HL-60/S4 (cell line): ENCODE data around the gene RFX3.
"Not testable (repeated sequence)": the region's sequence is repeated elsewhere in the genome, so short reads cannot be mapped to it uniquely, and the experiment has no call there.

Source experiments
- in situ Hi-C: fragments of 300-500 bp; cut with MboI; formaldehyde crosslinking; loops from 2 replicates; pipeline ENCODE4 v1.14.3; 2022; ENCODE audit warnings: low sequenced_read_pairs

The RFX3 gene

DNA sequence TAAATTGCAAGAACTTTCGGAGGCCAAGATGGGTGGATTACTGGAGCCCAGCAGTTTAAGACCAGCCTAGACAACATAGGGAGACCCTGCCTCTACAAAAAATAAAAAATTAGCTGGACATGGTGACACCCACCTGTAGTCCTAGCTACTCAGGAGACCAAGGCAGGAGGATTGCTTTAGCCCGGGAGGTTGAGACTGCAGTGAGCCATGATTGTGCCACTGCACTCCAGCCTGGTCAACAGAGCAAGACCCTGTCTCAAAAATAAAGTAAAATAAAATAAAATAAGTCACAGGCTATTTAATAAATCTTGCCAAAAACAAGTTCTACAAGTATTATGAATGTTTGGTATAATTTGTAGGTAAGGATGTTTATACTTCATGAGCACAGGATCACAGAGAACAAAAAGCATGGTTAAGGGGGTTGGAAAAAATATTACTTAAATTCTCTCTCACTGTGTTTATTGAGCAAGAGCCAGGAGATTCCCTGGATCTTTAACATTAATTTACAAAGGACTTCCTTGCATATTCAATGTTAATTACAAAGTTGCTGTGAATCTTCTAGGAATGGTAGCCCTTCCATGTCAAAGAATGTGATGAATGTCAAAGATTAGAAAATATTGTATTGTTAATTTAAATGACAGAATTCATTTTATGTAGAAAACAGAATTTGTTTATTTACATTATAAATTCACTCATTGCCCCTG lies 164.0 kb downstream of the RFX3 start:
- in situ Hi-C loops, result no loop called here

DNA sequence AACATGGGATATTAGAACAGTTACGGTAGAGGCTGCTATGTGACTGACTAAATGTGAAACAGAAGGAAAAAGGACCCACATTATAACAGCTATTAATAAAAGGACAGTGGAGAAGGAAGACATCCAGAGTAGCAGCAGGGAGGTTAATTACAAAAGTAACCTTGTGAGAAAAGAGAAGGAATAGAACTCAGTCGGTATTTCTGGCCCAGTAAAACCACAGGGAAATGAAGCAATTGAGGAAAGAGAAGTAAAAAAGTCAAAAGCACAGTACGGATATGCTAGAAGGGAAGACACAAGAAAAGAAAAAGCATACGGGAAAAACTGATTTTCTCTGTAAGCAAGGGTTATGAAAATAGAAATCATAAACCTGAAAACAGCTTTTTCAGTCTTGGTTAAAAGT lies 164.7 kb downstream of the RFX3 start:
- in situ Hi-C loops, result no loop called here

DNA sequence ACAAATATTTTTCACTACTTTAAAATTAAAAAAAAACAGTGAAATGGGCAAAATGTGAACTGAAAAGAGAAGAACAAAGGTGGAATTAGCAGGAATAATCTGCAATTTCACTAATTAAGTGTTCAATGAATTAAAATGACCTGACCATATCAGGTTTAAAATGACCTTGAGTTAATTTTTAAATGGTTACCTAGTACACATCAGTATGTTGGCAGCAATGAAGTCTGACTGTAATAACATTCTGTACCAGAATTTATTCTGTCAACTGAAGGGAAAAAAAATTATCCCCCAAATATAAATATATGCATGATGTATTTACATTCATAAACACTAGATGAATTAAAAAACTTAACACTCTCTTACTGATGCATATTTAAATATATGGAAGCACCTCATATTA lies 165.6 kb downstream of the RFX3 start:
- in situ Hi-C loops, result no loop called here

DNA sequence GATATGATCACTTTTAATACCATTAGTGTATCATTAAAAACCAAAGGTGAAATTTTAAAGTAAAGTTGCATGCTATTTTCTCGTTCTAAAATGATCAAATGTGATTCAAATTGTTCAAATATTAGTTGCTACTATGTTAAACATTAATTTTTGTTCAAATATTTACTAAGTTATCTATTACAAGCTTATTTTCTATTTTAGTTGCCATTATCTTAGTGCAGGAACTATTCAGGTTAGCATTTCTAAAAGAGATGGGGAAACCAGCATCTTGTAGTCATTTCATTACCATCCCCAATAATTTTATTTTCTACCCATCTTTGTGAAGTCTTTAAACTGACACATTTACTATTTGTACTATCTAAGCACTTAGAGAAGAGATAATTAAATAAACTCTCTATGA lies 166.0 kb downstream of the RFX3 start:
- in situ Hi-C loops, result no loop called here

DNA sequence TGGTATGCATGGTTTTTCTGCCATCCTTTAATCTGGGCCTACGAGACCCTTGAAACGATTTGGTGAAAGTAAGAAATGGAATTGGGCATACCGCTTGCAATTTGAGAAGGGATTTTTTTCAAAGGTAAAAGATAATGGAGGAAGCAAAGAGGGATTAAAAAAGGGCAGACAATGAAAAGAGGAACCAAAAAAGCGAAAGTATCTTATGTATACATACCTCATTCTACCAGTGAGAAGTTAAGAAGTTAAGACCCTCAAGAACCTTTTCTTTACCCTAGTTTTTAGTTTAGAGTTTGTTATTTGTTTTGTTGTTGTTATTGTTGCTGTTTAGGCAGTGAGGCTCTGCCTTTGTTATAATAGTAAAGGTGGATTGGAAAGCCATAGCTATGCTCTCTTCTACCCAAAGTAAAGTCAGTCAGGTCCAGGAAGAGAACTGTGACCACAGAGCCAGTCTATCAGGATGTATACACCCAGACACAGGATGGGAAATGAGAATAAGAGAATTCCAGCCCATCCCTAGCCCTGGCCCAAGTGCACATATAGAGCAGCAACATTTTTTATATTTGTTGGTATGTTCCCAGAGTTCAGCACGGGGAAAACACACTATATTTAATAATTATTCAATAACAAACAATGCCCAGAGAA lies 166.6 kb downstream of the RFX3 start:
- in situ Hi-C loops, result no loop called here

DNA sequence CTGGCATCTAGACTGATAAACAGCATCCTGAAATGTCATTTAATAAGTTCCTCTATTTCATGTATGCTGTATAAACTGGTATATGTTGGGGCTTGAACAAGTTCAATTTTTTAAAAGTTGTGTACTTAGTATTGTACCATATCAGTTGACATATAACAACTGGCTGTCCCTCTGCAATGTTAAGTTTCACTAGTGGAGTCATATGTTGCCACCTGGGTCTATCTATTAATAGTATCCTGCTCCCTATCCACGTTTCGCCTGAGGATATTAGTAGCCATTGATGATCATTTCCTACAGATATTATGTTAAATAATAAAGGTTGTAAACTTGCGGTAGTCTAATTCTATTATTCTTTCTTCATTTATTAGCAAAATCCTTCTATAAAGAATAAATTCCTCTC lies 177.6 kb downstream of the RFX3 start:
- in situ Hi-C loops, result no loop called here

DNA sequence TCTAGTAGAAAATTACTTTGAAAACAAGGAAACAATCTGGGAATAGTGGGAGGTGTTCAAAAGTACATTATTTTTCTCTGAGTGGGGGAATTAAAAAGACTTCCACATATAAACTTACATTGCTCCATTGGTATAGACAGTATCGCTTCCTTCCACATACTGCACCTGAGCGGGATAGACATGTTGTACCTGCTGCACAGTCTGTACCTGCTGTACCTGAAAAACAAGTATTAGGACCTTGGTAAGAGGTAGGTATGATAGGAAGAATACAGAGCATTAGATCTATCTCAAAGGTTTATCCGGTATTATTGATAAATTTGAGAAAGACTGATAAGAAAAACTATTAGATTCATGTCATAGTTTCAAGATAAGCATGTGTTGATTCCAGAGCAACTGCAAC lies 179.3 kb downstream of the RFX3 start:
- in situ Hi-C loops, result no loop called here

DNA sequence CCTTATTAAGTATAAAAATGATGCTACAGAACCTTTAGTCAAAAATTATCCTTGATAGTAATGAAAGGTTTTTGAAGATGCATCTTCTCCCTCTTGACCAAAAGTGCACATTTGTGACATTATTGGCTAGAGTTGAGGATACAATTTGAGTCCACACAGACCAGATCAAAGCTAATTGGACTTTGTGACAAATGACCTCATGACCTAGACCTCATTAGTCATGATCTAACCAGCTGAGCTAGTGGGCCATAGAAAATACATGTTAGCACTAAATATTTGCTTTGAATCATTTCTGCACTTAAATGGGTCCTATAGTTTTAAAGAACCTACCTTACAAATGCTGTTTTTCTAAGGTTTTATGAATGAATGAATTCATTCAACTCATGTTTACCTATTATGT lies 182.1 kb downstream of the RFX3 start:
- in situ Hi-C loops, result no loop called here

DNA sequence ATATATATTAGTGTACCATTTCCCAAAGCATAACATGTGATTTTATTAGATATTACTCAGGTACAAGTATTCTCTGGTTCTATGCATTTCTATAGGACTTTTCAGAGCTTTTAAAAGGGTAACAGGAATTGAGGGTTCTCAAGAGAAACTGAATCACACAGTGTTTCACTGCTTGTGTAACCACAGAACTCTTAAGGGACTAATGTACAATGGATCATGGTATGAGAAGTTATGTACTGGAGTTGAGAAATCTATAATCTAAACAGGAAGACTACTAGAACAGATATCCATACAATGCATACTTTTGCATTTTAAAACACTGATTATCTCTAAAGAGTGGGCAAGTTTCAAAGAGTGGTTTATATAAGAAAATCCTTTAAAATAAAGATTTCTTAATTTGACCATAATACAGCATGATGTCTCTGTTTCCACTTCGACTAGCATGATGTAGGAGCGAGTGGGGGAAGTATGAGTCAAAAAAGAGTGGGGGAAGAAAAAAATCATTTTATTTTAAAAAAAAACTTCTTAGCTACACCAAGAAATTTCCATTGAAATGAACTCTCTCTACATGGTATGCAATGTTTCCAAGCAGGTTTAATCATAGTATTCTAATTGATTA lies 183.5 kb downstream of the RFX3 start:
- in situ Hi-C loops, result no loop called here

DNA sequence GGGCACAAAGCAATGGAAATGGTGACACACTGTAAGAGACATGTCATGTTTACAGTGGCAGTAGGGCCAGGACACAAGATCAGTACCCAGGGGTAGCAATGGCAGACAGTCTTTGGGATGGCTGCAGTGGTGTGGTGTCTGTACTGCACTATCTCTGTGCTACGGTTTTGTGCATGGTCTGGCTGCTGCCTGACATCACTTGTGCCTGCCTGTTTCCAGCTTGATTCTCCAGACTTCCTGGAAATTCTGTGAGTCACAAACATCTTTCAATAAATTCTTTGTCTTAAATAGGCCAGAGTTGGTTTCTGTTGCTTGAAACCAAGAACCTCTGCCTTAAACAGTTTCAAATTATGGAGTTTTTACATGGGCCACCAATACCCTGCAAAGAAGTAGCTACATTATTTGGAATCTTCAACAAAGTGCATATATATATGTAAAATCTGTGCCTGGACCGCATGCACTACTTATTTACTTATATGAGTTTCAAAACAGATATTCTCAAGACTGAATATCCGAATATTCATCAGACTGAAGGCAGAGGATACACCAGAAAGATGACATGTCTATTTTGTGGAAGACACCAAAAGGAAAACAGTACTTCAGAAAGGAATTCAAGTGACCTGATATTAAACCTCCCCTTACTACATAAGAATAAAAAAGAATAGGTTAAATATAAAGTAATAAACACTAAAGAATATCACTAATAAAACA lies 188.1 kb downstream of the RFX3 start:
- in situ Hi-C loops, result no loop called here

DNA sequence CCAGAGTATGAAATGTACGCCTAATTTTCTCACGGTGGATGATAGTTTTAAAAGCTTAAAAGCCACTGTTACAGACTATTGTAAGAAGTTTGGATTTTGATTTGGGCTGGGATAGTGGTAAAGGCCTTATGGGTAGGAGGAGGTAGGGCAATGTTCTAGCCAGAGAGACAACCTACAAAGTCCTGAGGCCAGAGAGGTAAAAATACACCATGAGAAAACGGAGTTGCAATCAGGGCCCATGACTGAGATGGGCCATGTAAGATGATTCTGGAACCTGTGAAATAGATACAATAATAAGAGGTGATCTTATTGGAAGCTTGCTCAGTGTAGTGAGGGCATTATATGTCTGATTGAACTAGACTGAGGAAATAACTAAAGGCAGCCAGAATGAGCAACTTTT lies 188.8 kb downstream of the RFX3 start:
- in situ Hi-C loops, result no loop called here

DNA sequence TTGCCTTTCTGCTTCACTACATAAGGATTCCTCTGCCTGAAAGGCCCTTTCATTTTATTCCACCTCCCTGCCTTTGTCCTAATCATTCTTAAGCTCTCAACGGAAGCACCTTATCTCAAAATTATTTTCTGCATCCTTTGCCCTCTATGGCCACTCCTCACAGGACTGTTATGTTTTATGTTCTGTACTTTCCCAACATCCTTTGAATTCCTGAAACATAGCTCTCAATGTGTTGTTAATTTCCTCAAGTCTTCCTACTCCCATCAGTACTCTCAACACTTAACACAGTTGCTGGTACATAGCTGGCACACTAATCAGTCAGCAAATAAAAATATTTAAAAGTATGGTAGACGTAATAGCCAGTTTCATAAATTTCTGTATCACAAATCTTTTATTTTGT lies 193.0 kb downstream of the RFX3 start:
- in situ Hi-C loops, result no loop called here

DNA sequence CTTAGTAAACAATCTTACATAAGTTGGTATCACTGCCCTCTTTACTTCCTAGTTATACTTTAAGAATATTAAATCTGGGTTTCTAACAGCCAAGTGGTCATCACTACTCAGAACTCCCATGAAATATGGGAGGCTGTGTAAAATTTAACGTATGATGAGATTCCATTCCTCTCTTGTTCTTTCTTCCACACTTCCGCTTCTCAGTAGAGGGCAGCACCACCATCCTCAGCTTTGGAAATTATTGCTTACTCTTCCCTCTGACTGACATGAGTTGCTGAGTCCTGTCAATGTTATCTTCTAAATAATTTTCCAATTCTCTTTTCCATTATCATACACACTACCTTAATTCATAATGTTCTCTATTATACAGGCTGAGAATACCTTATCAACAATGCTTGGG lies 194.0 kb downstream of the RFX3 start:
- in situ Hi-C loops, result no loop called here

DNA sequence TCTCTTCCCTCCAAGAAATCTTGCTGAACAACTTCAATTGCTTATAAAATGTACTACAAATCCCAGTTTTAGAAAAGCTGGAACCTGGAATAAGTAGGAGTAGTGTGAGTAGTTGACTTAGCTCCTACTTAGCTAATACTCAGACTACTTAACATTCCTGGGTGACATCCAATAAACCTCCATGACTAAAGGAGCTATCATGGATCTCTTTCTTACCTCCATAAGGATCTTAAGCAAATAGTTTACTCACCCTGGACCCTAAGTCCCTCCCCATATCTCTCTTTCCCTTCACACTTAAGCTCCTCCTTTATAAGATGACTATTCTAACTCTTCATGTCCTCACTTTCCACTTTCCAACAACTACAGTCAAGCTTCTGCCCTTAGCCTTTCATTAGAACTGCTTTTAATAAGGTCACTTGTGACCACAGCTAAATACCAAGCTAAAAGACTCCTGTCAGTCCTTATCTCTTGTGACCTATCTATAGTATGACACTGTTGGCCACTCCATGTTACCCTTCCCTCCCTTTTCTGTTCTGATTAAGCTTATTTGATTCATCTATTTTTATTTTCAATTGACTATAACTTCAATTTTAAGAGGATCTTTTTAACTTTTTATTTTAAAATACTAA lies 194.9 kb downstream of the RFX3 start:
- in situ Hi-C loops, result no loop called here

DNA sequence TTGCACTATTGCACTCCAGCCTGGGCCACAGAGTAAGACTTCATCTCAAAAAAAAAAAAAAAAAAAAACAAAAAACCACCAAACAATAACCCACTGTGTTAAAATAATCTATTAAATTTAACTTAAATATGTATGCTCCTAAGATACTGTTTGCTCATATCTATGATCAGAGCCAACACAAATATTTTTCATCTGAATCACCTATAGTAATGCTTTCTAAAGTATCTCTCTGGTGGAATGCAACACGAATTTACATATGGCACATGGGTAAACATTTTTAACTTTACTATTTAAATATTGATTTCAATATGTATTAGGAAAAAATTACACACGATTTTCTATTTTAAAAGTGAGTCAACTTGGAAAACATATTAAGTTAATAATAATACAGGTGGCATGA lies 196.4 kb downstream of the RFX3 start:
- in situ Hi-C loops, result no loop called here

DNA sequence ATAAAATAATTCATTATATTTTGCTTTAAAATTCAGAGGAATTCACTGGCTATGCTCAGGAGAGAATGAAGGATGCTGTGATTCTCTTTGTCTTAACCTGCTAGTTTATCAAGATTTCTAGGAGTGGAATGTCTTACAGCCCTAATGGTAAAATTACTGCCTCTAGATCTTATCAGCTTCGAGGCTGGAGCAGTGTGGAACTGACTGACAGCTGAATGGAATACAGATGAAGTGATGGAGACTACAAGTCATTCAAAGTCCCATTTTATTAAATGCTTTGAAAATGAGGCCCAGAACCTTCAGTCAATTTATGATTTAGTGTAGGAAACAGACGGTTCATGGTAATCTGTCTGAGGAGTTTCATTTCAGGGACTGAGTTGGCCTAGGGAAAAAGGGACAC lies 202.1 kb downstream of the RFX3 start:
- in situ Hi-C loops, result no loop called here

DNA sequence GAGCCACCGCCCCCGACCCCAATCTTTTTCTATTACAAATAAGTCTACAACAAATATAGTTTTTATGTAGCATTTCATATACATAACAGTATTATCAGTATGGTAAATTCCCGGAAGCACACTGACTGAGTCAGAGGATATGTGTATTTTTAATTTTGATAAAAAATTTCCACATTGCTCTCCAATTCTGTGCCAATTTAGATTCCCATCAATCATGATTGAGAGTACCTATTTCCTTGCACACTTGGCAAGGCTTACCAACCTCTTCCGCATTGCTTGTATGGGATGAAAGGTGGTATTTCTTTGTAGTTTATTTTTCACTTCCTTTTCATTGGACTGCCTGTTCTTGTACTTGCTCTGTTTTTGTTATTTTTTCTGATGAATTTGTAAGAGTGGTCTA lies 204.6 kb downstream of the RFX3 start:
- in situ Hi-C loops, result no loop called here

DNA sequence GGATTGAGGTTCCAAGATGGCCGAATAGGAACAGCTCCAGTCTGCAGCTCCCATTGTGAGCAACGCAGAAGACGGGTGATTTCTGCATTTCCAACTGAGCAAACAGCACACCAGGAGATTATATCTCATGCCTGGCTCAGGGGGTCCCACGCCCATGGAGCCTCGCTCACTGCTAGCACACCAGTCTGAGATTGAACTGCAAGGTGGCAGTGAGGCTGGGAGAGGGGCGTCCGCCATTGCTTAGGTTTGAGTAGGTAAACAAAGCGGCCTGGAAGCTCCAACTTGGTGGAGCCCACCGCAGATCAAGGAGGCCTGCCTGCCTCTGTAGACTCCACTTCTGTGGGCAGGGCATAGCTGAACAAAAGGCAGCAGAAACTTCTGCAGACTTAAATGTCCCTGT lies 213.2 kb downstream of the RFX3 start:
- in situ Hi-C loops, result not testable (repeated sequence)

DNA sequence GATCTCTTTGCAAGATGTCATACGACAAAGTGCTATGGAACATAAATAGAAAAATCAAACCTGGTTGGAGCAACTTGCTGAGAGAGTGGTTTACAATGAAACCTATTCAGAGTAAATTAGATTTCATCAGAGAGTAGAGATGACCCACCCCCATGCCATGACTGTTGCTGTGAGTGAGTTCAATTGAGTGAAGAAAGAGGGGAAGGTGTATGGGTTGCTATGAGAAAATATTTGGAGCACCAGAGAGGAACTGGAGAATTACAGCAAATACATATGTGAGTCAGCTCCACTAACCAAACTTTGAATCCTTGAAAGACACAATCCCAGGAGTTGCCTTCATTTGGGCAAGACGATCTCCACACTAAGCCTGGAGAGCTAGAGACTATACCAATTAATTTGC lies 217.2 kb downstream of the RFX3 start:
- in situ Hi-C loops, result no loop called here

DNA sequence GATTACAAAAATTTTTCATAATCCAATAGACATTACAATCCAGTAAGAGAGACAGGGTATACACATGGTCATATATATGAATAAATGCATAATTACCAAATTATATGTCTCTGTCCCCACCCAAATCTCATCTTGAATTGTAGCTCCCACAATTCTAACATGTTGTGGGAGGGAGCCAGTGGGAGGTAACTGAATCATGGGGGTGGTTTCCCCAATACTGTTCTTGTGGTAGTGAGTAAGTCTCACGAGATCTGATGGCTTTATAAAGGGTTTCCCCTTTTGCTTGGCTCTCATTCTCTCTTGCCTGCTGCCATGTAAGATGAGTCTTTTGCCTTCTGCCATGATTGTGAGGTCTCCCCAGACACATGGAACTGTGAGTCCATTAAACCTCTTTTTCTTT lies 221.4 kb downstream of the RFX3 start:
- in situ Hi-C loops, result not testable (repeated sequence)

DNA sequence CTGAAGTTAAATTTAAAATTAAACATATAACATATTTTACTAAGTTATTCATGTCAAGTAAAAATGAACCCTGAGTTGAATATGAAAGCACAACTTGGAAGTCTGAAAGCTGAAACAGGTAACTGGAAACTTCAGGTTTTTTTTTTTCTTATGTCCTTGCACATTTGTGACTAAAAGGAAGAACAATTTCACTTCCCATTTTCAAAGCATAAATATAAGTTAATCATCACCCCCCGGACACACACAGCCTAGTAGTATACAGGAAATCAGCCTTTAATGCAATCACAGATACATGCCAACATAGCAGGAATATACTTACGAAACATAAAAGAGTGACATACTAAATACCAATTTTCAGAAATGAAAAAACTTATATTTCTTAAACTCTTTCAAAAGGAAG lies 225.9 kb downstream of the RFX3 start:
- in situ Hi-C loops, result no loop called here
